Measurements from ENCODE around the gene IVNS1ABP.

DNA sequence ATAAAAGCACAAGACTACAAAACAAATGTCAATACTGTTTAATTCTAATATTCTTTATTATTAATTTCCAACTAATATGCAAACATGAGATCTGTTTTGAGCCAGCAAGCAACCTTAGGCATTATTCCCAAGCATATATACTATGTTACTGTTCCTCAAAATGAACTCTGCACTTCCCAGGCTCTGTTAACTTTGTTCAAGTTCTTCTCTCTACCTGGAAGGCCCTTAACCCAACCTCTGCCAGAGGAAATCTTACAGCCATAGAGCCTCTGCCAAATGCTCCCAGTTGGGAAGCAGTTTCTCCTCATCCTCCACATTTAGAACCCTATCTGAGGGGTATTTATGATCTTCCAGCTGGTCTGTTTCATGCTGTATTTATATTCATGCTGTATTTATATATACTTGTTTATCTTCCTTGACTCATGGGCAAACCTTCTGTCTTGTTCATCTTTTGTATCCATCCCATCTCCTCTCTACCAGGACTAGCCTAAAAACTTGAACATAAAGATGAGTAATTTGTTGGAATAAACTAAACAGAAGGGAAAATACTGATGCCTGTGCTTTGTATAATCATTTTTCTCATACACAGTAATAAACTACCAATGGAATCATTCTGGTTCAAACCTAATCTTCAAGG, 5.3 kb downstream of the IVNS1ABP start:
- no peak for TF ChIP-seq CTCF (IDR thresholded peaks at IDR 0.05)
- no peak for TF ChIP-seq EP300 (IDR thresholded peaks at IDR 0.05)
